NCI-H2227 treated with DMSO at 0.1 percent for 48 hours (cell line): ENCODE measurements around the gene KLK7.
A peak's percentile ranks its signal among the peaks of the same experiment; 100 is the strongest.
"Not testable (repeated sequence)": the region's sequence is repeated elsewhere in the genome, so short reads cannot be mapped to it uniquely, and the experiment has no call there.

Experiments used
- DNase-seq: peaks from one replicate; lab custom pipeline; 2025; lab: John Stamatoyannopoulos, UW

The KLK7 gene

DNA sequence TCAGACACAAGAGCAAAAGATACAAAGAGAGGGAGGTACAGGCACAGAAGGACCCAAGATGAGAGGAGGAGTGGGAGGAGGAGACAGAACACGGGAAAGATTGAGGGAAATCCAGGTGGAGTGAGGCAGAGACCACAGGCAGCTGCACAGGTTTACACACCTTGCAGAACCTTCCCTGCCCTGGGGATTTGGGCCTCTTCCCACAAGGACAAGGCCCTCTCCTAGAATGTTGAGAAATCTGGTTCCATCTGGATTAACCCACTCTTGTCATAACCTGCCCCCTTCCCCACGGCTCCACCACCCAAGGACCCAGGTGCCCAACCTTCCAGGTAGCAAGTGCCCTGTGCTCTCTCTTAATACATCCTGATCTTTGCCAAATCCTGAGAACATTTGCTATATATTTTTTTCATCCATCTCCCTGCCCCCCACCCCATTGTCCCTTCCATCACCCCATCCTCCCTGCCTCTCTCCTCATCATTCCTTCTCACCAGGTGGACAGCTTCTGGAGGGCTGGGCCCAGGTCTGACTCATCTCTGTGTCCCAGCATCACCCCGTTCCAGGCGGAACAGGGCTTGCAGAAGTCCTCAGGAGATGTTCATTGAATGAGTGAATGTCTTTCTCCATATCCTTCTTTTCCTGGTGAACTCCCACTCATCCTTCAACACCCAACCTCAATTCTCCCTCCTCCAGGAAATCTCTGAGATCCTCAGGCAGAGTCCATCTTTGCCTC is 26.5 kb upstream of the KLK7 start:
- no peak for DNase-seq

- no peak for DNase-seq
Observed at GRCh38 chr19:51009061-51009891, 25.6 kb upstream of the KLK7 start.

GRCh38 chr19:51007488-51007887 is 23.8 kb upstream of the KLK7 start:
- DNase-seq = no peak

DNA sequence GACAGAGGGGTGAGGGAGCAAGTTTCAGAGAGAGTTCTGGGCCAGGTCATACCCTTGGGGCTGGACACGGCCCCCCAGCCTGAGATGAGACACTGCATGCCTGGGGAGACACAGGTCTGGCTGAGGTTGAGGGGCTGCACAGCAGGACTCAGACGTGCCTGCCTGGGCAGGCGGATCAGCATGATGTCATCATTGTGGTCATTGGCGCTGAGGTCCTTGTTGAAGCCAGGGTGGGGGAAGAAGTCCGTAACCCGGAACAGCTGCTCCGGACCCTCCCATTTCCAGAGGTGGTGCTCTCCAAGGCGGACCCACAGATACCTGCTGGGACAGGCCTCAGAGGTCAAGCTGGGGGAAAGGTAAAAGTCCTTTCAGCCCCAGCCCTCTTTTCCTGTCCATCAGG is 22.7 kb upstream of the KLK7 start:
- no peak for DNase-seq

DNA sequence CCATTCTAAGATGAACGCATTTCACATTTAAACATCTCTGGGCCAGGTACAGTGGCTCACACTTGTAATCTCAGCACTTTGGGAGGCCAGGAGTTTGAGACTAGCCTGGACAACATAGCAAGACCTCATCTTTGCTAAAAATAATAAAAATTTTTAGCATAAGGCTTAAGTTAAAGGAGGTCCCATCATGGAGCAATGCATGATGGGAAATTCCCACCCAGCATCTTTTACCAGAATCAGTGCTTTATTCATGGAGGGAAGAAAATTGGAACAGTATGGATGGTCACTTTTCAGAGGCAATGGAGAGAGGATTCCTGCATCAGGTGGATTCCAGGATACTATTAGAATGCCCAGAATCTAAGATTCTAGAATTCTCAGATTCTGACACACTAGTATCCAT is 21.5 kb upstream of the KLK7 start:
- no peak for DNase-seq

GRCh38 chr19:51003316-51003715 is 19.6 kb upstream of the KLK7 start:
- DNase-seq = no peak

DNA sequence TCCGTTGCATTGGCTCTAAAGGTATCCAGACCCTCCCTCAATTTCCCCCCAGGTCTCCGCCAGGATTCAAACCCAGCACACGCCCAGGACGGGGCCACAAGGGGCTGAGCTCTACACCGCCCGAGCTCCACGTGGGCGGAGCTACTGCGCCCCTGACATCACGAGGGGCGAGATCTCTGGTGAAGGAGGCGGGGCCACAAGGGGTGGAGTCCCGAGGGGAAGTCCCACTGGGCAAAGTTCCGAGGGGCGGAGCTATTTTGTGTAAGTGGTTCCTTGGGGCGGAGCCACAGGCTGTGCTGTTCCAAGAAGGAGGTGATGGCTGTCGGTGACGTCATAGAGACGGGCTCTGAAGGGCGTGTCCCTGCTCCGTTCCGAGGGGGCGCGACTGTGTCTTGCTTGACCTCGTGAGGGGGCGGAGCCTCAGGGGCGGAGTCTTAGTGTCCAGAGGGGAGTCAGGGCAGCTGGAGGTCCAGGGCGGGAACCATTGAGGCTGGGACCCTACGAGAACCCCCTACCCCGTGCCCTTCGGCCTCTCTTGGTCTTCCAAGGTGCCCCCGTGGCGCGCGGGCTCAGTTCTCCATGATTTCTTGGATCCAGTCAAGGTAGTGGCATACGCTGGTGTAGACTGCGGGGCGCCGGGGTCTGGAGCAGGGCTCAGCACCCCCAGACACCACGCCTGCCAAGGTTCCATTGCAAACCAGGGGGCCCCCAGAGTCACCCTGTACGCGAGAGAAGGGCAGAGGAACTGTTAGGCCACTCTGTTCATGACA is 19.0 kb upstream of the KLK7 start:
- peak; percentile 2 for DNase-seq

GRCh38 chr19:51002089-51002532 is 18.4 kb upstream of the KLK7 start:
- DNase-seq = no peak

DNA sequence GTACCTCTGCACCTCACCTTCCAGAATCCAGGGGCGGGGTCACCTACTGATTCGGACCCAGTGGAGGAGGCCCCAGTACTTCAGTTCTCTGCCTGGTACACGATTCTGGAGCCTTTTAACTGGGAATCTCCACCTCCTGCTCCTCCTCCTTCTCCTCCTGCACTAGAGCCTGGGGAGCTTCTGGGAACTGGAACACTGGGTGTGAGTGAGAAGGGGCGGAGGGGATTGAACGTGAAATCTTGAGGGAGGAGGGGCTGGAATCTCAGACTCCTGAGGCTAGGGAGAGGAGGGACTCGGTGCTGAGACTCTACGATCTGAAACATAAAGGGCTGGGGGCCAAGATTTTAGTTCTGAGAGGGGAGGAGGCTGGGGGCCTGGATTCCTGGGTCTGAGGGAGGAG is 17.8 kb upstream of the KLK7 start, which contains the start of gene KLK8:
KLK8 (minus strand) TSS at position 90 of the 400 bp plus-strand sequence. CDS start 437 bp downstream, outside the sequence.
- no peak for DNase-seq

DNA sequence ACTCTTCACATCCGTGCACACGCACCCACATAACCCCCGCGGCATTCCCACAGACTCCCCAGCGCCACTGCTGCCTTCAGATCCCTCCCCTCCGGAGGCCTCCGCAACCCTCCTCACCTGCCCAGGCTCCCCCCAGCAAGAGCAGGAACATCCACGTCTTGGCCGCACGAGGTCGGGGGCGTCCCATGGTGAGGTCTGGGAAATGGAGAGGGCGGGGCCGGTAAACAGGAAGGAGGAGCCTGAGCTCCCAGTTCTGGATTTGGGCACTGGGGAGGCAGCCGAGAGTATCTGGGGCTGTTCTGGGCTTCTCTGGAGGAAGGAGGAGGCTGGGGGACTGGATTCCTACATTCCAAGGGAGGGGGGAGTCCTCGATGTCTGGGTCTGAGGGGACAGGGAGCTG is 17.3 kb upstream of the KLK7 start:
- DNase-seq = no peak

DNA sequence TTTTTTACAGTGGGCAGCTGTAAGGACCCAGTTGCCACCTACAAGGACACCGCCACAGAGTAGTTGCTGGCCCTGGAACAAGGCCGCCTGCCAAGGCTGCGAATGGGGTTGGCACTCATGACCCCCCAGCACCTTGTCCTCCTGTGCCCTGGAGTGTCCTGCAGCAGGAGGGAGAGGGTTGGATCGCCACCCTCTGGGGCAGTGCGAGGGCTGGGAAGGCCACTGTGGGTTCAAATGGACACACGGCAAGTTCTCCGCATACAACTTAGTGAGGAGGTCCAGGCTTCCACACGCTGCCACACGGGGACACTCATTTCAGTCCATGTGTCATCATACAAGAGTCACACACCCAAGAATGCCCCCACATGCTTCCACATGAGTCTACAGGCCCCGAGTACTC is 16.7 kb upstream of the KLK7 start:
- DNase-seq = no peak

DNA sequence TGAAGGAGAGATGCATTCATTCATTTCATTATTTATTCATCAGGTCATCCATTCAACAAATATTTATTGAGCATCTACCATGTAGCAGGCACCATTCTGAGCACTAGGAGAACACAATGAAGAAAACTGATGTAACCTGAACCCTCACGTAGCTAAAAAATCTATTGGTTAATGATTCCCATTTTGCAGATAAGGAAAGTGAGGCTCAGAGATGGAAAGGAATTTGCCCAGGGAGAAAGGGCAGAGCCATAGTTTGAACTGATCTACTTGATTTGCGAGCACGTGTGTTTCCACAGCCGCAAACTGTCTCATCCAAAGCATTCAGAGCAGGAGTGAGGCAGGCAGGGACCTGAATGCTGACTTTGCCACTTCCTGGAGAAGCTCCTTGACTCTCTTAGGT is 15.0 kb upstream of the KLK7 start:
- no peak for DNase-seq

- DNase-seq = no peak
Observed at GRCh38 chr19:50998061-50998460, 14.3 kb upstream of the KLK7 start.

GRCh38 chr19:50994129-50994528 is 10.4 kb upstream of the KLK7 start:
- DNase-seq = no peak

DNA sequence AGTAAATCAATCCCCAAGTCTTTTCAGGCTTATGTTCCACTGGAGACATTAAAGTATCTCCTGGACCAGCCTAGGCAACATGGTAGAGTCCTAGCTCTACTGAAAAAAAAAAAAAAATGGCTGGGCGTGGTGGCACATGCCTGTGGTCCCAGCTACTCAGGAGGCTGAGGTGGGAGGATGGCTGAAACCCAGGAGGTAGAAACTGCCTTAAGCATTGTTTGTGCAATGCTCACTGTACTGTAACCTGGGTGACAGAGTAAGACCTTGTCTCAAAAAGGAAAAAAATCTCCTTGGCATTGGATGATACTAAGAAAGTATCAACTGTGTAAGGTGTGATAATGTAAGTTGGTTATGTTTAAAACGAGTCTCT is 8.9 kb upstream of the KLK7 start:
- DNase-seq = no peak

DNA sequence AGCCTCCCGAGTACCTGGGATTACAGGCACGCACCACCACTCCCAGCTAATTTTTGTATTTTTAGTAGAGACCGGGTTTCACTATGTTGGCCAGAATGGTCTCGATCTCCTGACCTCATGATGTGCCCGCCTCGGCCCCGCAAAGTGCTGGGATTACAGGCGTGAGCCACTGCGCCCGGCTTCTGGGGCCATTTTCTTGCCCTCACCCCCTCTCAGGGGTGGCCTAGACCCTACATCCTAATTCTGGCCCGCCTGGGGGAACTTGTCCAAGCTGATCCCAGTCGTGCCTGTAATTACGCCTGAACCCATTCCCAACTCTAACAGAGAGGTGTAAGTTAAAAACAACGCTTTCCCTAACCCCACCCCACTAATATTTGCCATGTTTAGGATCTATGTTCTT is 699 bp upstream of the KLK7 start:
- DNase-seq = not testable (repeated sequence)

- no peak for DNase-seq
Observed at GRCh38 chr19:50982186-50982585, 1.5 kb downstream of the KLK7 start.

GRCh38 chr19:50981587-50982146 is 2.0 kb downstream of the KLK7 start:
- DNase-seq = no peak

DNA sequence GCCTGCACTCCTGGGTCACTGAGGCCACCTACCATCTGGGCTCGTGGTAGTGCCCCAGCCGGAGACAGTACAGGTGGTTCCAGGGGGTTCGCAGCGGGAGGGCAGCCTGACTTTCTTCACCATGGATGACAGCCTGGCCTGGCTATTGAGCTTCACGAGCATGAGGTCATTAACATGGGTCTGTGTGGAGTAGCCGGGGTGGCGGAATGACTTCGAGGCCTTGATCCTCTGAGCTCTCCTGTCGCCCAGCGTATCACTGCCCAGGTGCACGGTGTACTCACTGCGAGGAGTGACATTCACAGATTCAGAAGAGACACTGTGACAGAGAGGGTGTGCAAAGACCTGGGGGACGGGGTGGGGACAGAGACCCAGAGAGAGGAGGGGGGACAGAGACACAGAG is 3.5 kb downstream of the KLK7 start:
- no peak for DNase-seq

DNA sequence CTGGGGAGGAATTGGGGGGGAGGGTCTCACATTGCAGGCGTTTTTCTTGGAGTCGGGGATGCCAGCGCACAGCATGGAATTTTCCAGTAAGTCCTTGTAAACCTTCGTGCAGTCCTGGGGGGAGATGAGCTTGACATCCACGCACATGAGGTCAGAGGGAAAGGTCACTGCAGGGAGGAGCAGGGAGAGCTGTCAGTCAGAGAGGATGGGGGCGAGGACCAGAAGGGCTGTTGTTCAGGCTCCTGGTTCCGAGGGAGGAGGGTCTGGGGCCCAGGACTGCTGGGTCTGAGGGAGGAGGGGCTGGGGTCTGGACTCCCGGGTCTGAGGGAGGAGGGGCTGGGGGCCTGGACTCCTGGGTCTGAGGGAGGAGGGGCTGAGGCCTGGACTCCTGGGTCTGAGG is 4.0 kb downstream of the KLK7 start:
- no peak for DNase-seq

DNA sequence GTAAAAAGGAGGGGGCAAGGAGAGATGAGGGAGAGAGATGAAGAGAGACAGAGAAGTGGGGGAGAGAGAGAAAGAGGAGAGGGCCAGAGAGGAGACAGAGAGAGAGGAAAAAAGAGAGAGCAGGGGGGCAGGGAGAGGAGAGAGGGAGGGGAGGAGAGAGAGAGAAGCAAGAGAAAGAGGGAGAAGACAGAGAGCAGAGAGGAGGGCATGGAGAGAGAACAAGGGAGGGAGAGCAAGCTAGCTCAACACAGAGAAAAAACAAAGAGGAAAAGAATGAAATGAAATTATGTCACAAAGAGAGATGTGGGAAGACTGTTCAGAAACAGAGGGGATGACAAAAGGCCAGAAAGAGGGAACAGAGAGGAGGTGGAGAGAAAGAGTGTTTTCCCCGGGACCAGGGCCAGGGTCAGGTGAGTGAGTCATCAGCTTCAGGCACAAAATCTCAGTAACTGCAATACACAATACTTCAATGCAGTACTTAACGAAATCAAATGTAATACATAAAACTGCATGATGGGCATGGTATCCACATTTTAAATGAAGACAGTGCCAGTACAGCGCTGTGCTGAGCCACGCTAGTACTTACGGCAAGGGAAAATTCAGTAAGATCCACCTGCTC is 4.8 kb downstream of the KLK7 start:
- DNase-seq = no peak

GRCh38 chr19:50977626-50978025 is 6.1 kb downstream of the KLK7 start:
- no peak for DNase-seq
